ENCODE data around the gene ALDH1A3. TPM values are rescaled to one million over a fixed set of nuclear protein-coding genes. Genes with fewer than 3 reads are reported as not detected.
A peak's percentile ranks its signal among the peaks of the same experiment; 100 is the strongest.

Gene ALDH1A3
- total RNA-seq, 1 experiment from 2014 or later, result 14.0 TPM

- no peak for TF ChIP-seq ATF6 (CRISPR knock-in tag; IDR thresholded peaks at IDR 0.05)
- no peak for TF ChIP-seq FOXJ3 (CRISPR knock-in tag; IDR thresholded peaks at IDR 0.05; ENCODE audit: borderline replicate concordance)
- no peak for TF ChIP-seq ATF3 (CRISPR knock-in tag; conservative IDR thresholded peaks at IDR 0.05)
- no peak for TF ChIP-seq ZNF396 (CRISPR knock-in tag; IDR thresholded peaks at IDR 0.05; ENCODE audit: borderline replicate concordance)
These were observed 28.8 kb downstream of the ALDH1A3 start (continued) for GRCh38 chr15:100908466-100908865.

- Mint-ChIP-seq H3K27ac (peak overlapping the region; percentile 51; the same call in 1 of the 2 replicates), H3K4me3 (no peak overlapping the region), H3K27me3 (ENCODE audit: low read depth) (no peaks in the 10 kb centered on the region), H3K36me3 (peaks cover 25% of the 10 kb centered on the region), H3K4me1 (peaks cover 17% of the 10 kb centered on the region), H3K9me3 (peaks cover 15% of the 10 kb centered on the region)
- CTCF ChIA-PET, result interaction anchor here (0.7 to 2.0 kb wide), 2 partner anchors 9 to 98 kb away, joined by 4 to 9 read pairs; no protein-coding TSS in a partner anchor
- ATAC-seq (no peak), DNase-seq (ENCODE audit: low spot score) (no peak)
- POLR2A ChIA-PET, result no interaction called here
- TF ChIP-seq SMAD4 (CRISPR knock-in tag; IDR thresholded peaks at IDR 0.05) (no peak), MYBL2 (CRISPR knock-in tag; IDR thresholded peaks at IDR 0.05) (no peak), MLX (CRISPR knock-in tag; IDR thresholded peaks at IDR 0.05) (no peak), ZNF263 (CRISPR knock-in tag; IDR thresholded peaks at IDR 0.05; ENCODE audit: low read depth) (no peak), FOXP1 (CRISPR knock-in tag; IDR thresholded peaks at IDR 0.05; ENCODE audit: borderline replicate concordance) (no peak), NR2C2 (CRISPR knock-in tag; IDR thresholded peaks at IDR 0.05) (no peak), ZNF416 (CRISPR knock-in tag; IDR thresholded peaks at IDR 0.05) (no peak), ZBTB43 (CRISPR knock-in tag; IDR thresholded peaks at IDR 0.05) (no peak), ZNF532 (CRISPR knock-in tag; IDR thresholded peaks at IDR 0.05; ENCODE audit: borderline replicate concordance) (no peak), ATF2 (CRISPR knock-in tag; IDR thresholded peaks at IDR 0.05; ENCODE audit: borderline replicate concordance, low read depth) (no peak), ZNF425 (CRISPR knock-in tag; conservative IDR thresholded peaks at IDR 0.05) (no peak)
These were observed 29.9 kb downstream of the ALDH1A3 start for GRCh38 chr15:100909565-100909964.
